ENCODE data around the gene UBXN11. TPM values are rescaled to one million over a fixed set of nuclear protein-coding genes. Genes with fewer than 3 reads are reported as not detected.

UBXN11 gene
- total and polyA plus RNA-seq, 2 of the 13 experiments (the other 11 are each of a cell fraction or from before 2014, with no cell fraction given): 9.3 to 10.4 TPM

DNA sequence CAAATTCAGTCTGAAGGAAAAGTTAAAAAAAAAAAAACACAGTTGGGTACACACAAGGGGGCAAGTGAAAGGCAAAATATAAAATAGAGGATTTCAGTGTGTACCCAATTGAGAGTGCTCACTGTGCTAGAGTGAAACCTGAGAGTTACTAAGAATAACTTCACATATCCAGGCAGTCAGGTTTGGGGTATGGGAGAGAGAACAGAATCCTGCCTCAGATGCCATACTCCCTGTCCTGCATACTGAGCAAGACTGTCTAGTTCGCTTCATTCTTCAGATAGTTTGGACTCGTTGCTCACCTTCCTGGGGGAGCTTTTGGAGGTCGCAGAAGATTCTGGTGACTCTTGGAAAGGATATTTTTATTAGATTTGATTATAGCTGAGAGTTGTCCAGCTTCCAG is 52.0 kb downstream of the UBXN11 start:
- Histone ChIP-seq H3K27ac (ENCODE audit: extremely low read length, insufficient read depth, low read length) (no peak overlapping the region), H3K36me3 (replicated peaks in 1 of 2; ENCODE audit: control insufficient read depth in 1 of 2, insufficient read depth in 2 of 2, low read length in 2 of 2) (peaks cover 16 to 71% of the 10 kb centered on the region in 2 experiments), H4K20me1 (ENCODE audit: insufficient read depth, low read length) (no peaks in the 10 kb centered on the region), H3K4me1 (ENCODE audit: insufficient read depth, low read length) (no peaks in the 10 kb centered on the region), H3K79me2 (ENCODE audit: insufficient read depth, low read length) (peaks cover 3% of the 10 kb centered on the region), H3K9me3 (ENCODE audit: low read length) (no peaks in the 10 kb centered on the region), H3K9ac (ENCODE audit: insufficient read depth, low read depth, low read length) (no peak overlapping the region), H3K4me3 (replicated peaks in 1 of 3; ENCODE audit: insufficient read depth in 1 of 3, low read depth in 2 of 3, low read length in 3 of 3) (no peak overlapping the region), H3K4me2 (ENCODE audit: low read depth, low read length) (no peak overlapping the region), H3K27me3 (ENCODE audit: control insufficient read depth in 1 of 2, insufficient read depth in 2 of 2, low read length in 2 of 2) (no peaks in the 10 kb centered on the region), H2AFZ (ENCODE audit: low read length) (no peak overlapping the region)
- no peak for DNase-seq (ENCODE audit: low spot score)
- TF ChIP-seq ZNF350 (CRISPR knock-in tag; IDR thresholded peaks at IDR 0.05; ENCODE audit: borderline replicate concordance, low read depth): no peak
- no peak for TF ChIP-seq ZMYM4 (CRISPR knock-in tag; IDR thresholded peaks at IDR 0.05)
- TF ChIP-seq ASH2L (IDR thresholded peaks at IDR 0.05; ENCODE audit: insufficient read length, low read depth, low read length): no peak
- no peak for TF ChIP-seq NCOA5 (CRISPR knock-in tag; IDR thresholded peaks at IDR 0.05)
- in situ Hi-C loops (cut with HindIII; ENCODE audit: extremely low pct_ligation_motif_present, low pct_unique_long_range_greater_than_20kb) (no loop called here), intact Hi-C loops (cut with micrococcal nuclease; ENCODE audit: unreplicated experiment) (no loop called here)
- WGBS (ENCODE audit: low lambda C conversion rate): 98% methylated on average over 3 of the region's 3 CpGs
- FAIRE-seq: no peak
- POLR2A ChIA-PET: no interaction called here
- CTCF ChIA-PET (ENCODE audit: low intra/inter-chr PET ratio, low total read pairs): no interaction called here
- no TSS peak for BruUV-seq (replicated peaks)
- no peak for ATAC-seq

DNA sequence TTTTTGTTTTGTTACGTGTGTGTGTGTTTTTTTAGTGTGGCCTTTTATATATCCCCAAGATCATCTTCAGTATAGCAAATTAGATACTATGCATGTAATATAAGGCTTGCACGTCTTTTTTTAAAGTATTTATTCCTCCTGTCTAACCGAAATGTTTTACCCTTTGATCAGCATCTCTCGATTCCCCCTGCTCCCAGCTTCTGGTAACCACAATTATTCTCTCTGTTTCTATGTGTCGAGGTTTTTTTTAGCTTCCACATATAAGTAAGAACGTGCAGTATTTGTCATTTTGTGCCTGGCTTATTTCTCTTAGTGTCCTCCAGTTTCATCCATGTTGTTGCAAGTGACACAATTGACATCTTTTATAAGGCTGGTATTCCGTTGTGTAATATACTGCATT is 53.7 kb downstream of the UBXN11 start:
- WGBS (ENCODE audit: low lambda C conversion rate): 89% methylated on average over 7 of the region's 7 CpGs
- BruUV-seq (replicated peaks): no TSS peak
- POLR2A ChIA-PET: no interaction called here
- FAIRE-seq: no peak
- no peak overlapping the region for H3K4me3 ChIP-seq (replicated peaks in 1 of 3; ENCODE audit: insufficient read depth in 1 of 3, low read depth in 2 of 3, low read length in 3 of 3)
- no peaks in the 10 kb centered on the region for H3K27me3 ChIP-seq (ENCODE audit: control insufficient read depth in 1 of 2, insufficient read depth in 2 of 2, low read length in 2 of 2)
- intact Hi-C loops (cut with micrococcal nuclease; ENCODE audit: unreplicated experiment) (no loop called here), in situ Hi-C loops (cut with HindIII; ENCODE audit: extremely low pct_ligation_motif_present, low pct_unique_long_range_greater_than_20kb) (no loop called here)
- no peak overlapping the region for H3K4me2 ChIP-seq (ENCODE audit: low read depth, low read length)
- H3K79me2 ChIP-seq (ENCODE audit: insufficient read depth, low read length): peaks cover 3% of the 10 kb centered on the region
- H3K9ac ChIP-seq (ENCODE audit: insufficient read depth, low read depth, low read length): no peak overlapping the region
- no peaks in the 10 kb centered on the region for H3K9me3 ChIP-seq (ENCODE audit: low read length)
- H3K4me1 ChIP-seq (ENCODE audit: insufficient read depth, low read length): no peaks in the 10 kb centered on the region
- H3K27ac ChIP-seq (ENCODE audit: extremely low read length, insufficient read depth, low read length): no peak overlapping the region
- ATAC-seq: no peak
- H3K36me3 ChIP-seq (replicated peaks in 1 of 2; ENCODE audit: control insufficient read depth in 1 of 2, insufficient read depth in 2 of 2, low read length in 2 of 2): peaks cover 11 to 59% of the 10 kb centered on the region in 2 experiments
- CTCF ChIA-PET (ENCODE audit: low intra/inter-chr PET ratio, low total read pairs): no interaction called here
- TF ChIP-seq CHCHD3 (CRISPR knock-in tag; IDR thresholded peaks at IDR 0.05): no peak
- no peaks in the 10 kb centered on the region for H4K20me1 ChIP-seq (ENCODE audit: insufficient read depth, low read length)
- H2AFZ ChIP-seq (ENCODE audit: low read length): no peak overlapping the region
- DNase-seq (ENCODE audit: low spot score): no peak
